Effector CD4-positive, alpha-beta T cell (primary cell): ENCODE measurements around the gene ZNF324B.
"Not testable (repeated sequence)": the region's sequence is repeated elsewhere in the genome, so short reads cannot be mapped to it uniquely, and the experiment has no call there.

Experiments used
- DNase-seq: peaks from one replicate; pipeline ENCODE4 v3.0.0-alpha.2; 2020
- total RNA-seq: gene quantifications from one replicate; lab custom pipeline; 2026; lab: John Stamatoyannopoulos, UW

Gene ZNF324B
- total RNA-seq: 8.6 reads per million, percentile 29 among the genes with 10 or more reads in this experiment

DNA sequence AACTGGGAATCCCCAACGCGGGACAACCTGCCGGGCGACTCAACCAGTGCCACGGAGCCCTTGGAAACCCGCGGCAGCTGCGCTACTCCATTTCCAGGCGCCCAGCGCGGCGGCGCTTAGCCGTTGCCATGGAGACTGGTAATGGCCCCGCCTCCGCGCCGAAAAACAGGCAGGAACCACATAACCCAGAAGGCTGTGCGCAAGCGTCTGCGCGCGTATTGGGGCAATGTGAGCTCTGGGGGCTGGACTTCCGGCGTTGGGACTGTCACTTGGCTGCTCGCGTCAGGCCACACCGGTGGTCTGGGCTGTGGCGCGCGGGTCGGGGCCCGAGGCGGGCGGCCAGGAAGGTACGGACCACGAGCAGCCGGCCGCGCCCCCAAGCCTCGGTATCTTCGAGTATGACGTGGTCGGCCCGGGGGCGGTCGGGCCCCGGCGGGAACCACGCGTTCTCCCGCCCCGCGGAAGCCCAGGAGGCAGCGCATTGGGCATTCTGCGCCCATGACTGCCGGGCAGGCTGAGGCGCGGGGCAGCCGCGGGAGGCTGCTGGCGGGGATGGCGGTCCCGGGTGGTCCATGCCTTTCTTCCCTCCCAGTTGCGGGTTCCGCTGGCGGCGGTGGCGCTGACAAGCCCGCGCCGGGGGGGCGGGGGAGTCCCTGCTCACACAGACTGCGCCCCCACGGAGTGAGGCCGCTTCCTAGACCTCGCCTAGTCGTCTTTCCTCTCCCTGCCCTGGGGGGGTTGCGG, at the start of gene ZNF324B:
TSS of gene ZNF324B (plus strand) at position 265 of the 744 bp plus-strand sequence. CDS start 2,080 bp downstream, outside the sequence.
- DNase-seq: peak; percentile 96

DNA sequence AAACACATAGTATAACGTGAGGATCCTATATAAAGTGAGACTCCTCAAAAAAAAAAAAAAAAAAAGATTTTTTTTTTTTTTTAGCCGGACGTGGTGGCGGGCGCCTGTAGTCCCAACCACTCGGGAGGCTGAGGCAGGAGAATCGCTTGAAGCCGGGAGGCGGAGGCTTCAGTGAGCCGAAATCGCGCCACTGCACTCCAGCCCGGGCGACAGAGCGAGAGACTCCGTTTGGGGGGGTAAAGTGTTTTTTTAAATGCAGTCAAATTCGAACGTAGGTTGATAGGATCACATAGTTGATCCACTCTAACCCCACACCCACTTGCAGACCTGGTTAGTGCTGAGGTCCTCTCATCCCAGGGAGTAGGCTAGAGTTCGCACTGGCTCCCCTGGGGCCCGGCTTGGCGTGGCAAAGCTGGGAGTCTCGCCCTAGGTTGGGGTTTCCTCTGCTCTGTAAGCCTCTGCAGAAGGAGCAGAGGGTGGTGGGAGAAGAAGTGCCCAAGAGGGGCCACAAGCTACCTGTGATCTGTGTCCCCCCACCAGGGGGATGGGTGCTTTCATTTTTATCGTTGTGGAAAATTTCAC, 49.5 kb upstream of the ZNF324B start:
- DNase-seq: no peak

DNA sequence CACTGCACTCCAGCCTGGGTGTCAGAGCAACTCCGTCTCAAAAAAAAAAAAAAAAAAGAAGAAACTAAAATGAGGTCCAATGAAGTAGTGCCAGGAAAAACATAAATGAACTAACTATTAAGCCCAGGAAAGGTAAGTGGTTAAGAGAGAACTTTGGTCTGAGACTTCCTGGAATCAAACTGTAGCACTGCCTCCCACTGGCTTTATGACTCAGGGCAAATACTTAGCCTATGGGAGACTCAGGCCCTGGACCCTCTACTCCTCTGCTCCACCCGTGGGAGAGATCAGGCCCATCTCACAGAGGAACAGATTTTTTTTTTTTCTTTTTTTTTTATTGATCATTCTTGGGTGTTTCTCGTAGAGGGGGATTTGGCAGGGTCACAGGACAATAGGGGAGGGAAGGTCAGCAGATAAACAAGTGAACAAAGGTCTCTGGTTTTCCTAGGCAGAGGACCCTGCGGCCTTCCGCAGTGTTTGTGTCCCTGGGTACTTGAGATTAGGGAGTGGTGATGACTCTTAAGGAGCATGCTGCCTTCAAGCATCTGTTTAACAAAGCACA, 47.4 kb upstream of the ZNF324B start:
- DNase-seq: not testable (repeated sequence)

DNA sequence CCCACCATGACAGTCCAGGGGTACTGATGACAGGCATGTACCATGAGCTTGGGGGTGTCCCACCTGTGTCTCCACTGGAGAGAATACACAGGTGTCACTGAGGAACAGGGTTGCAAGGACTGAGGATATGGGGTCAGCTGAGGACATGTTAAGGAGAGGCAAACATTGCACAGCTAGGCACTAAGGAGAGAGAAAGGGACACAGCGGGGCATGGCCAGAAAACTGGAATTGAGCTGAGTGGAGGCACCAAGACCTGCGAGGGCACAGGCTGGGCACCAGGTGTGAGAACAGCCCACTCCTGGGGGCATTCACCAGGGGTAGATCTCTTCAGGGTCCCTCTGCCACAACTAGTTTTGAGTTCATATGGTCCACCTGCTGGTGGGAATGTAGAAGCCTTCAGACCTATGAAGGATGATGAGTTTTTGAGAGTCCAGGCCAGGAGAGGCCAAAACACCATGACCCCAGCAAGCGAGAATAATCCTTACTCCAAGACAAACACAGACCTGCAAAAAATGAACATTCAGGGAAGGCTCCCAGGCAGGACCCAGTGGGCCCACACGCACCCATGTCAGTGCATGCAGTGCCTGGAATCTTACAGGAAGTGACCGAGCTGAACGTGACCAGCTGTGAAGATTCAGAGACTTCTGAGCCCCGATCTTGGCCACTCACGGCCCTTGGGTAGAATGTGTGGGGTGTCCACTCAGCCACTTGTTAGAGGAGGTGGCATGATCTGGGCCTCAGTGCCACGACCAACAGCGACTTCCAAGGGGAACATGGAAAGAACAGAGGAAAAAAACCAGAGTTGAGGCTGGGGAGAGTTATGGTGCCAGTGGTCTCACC, 44.4 kb upstream of the ZNF324B start:
- no peak for DNase-seq

DNA sequence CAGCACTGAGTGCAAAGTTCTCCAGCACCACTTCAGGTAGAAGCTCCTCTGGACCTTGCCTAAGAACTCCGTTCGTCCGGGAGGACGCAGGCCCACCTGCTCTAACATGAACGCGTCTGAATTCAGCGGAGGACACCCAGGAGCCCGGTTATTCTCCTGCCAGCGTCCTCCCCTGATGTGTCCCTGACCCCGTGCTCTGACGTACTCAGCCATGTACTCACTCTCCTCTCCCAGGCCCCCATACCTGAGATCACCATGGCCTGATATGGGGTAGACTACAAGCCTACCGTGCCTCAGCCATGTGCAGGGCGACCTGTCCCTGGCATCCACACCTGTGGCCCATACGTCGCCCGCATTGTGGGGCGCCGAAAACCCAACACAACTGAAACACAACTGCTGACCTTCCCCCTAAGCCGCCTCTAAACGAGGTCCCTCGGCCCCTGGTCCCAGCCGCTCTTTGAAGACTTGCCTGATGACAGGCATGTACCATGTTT, 43.7 kb upstream of the ZNF324B start:
- DNase-seq: no peak

DNA sequence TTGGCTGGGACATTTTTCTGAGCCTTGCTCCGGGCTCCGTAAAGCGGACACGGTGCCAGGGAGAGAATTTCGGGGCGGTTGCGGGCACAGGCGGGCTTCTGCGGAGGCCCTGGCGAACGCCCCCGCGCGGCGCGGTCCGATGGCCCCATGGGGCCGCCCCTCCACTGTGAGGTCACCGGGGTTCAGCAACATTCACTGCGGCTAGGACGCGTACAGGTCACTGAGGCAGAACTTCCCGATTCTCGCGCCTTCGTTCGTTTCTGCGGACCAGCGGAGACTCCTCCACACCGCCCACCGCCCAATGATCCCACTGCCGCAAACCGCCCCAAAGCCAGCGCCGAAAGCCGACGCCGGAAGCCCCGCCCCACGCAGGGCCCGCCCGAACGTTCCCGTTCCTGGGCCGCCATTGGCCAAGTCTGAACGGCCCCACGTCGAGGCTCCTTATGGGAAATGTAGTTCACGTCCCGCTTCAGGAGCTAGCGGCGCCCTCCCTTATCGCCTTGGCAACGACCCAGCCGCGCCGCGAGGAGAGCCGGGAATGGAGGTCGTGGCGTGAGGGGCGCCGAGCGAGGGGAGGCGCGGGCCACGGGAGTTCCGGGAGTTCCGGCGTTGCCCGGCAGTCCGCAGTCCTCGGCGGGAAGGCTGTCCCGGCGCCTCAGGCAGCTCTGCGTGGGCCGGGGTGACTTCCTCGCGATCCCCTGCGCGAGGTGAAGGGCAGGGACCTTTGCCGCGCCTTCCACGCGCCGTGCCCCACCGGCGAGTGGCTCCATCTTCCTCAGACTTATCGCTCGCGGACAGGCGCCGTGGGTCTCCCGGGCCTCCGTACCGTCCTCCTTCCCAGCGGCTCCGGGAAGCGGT, 43.0 kb upstream of the ZNF324B start, which contains the start of gene ZNF584:
TSS of gene ZNF584 (plus strand) at position 498 of the 858 bp plus-strand sequence. CDS start 499 bp downstream, outside the sequence.
- DNase-seq: peak; percentile 93

DNA sequence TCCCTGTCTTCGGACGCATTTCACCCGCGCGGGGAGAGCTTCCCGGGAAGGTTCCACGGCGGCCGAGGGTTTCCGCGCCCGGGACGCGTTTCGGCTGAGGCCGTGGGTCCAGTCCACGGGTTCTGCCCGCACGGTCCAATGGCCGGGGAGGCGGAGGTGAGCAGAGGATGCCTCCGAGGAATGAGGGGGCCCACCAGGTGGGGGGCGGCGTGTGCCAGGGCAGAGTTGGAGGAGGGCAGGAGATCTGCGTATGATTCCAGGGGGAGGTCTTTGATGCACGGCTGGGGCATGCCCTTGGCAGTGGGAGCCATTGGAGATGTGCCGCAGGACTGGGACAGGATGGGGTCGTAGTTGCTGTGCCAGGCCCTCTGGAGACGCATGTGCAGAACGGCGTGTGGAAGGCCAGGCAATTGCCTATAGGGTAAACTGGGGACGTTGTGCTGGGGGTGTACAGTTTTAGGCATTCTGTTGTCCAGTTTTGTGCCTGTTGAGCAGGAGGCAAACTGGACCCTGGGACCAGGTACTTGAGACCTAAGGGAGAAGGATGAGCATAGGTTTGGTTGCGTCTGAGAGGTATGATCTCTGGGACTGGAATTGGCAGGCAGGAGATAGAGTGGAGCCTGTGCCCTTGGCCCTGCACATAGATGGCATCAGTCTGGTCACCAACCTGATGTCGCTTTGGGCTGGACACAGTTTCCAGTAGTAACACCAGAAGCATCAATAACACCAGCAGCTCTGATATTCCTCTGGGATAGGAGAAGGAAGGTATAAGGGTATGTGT, 42.2 kb upstream of the ZNF324B start:
- DNase-seq: no peak

DNA sequence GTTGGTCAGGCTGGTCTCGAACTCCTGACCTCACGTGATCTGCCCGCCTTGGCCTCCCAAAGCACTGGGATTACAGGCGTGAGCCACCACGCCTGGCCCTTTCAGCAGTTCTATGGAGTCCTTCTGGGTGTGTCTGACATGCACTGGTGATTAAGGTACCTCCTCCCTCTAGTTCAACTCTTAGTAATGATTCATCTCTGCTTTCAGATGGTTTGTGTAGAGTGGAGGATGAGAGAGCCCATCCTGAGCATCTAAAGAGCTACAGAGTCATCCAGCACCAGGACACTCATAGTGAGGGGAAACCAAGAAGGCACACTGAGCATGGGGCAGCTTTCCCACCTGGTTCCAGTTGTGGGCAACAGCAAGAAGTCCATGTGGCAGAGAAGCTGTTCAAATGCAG, 34.8 kb upstream of the ZNF324B start:
- no peak for DNase-seq

DNA sequence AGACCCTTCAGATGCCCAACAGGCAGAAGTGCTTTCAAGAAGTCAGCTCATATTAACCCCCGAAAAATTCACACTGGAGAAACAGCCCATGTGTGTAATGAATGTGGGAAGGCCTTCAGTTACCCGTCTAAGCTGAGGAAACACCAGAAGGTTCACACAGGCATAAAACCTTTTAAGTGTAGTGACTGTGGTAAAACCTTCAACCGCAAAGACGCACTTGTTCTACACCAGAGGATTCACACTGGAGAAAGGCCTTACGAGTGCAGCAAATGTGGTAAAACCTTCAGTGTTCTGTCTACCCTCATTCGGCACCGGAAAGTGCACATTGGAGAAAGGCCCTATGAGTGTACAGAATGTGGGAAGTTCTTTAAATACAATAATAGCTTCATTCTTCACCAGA, 34.4 kb upstream of the ZNF324B start:
- DNase-seq: no peak

DNA sequence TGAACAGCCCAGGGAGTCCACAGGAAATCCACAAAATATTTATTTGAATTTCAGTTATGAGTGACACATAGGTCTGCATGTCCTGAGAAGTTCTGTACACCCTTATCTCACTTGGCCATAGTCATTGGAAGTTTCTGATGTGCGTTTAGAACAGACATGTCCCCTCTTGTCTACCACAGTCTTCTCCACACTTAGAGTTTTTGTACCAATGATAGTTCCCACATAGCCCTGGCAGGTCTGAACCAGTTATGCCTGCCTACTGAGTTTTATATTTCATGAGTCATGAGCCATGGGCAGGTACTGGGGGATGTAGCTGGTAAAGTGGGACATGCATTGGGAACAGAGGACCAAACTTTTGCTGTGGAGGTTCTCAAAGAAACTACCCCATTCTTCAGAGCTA, 22.8 kb upstream of the ZNF324B start:
- no peak for DNase-seq

DNA sequence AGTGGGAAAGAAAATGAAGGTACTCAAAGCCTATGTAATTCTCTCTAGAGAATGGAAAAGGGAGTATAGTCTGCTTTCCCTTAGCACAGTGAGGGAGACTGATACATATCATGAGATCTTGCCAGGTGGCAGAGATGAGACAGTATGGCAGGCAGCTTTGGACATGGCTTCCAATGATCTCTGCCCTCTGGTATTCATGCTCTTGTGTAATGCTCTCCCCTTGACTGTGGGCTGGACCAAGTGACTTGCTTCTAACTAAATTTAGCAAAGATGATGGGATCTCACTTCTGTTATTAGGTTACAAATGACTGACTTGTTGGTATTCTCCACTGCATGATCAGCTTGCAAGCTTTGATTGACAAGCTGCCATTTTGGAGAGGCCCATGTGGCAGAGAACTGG, 21.7 kb upstream of the ZNF324B start:
- no peak for DNase-seq

DNA sequence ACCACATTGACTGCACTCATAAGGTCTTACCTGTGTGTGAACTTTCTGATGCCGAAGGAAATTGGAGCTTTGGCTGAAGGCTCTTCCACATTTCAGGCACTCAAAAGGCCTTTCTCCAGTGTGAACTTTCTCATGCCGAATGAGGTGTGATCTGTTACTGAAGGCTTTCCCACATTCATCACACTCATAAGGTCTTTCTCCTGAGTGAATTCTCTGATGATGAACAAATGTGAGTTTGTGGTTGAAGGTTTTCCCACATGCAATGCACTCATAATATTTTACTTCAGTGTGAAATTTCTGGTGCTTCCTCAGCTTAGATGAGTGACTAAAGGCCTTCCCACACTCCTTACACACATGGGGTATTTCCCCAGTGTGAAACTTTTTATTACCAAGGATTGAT, 17.2 kb upstream of the ZNF324B start:
- no peak for DNase-seq

DNA sequence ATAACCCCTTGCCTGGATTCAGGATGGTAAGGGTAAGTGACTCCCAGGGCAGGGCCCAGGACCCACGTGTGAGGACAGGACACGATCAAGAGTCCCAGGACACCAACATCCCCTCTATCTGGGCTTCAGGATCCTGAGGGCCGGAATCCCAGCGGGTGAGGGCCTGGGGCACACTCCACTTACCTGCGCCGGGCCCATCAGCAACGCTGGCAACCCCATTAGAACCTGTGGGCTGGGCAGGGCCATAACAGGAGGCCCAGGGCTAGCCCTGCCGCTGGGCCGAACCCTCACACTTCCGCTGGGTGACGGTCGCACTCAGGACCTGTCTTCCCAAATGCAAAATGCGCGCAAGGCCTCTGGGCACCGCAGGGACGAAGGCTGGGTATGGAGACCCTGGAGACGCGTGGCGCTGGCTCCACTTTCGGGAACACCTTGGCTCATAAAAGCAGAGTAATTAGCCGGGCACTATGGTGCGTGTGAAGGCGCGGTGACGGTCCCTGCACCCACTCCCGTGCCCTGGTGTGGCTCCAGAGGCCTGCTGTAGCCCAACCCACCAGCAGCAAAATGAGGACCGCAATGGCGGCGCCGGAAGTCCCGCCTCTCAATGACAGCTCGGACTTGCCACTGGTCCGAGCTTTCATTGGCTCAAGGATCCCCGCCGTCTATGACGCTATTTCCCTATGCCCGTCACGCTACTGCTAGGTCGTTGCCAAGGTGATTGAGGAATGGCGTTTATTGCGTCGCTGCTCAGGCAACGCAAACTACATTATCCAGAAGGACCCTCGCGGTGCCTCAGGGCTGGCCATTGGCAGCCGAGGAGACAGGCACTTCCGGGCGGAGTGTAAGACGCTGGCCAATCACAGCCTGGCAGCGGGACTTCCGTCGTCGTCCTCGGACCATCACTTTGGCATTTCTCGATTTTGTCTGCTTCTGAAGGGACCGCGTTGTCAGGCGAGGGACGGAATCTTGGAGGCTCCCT, 11.6 kb upstream of the ZNF324B start, which contains the start of gene ZNF132:
TSS of gene ZNF132 (minus strand) at position 578 of the 979 bp plus-strand sequence. CDS start at position 246, 332 bp downstream.
- DNase-seq: peak; percentile 92

DNA sequence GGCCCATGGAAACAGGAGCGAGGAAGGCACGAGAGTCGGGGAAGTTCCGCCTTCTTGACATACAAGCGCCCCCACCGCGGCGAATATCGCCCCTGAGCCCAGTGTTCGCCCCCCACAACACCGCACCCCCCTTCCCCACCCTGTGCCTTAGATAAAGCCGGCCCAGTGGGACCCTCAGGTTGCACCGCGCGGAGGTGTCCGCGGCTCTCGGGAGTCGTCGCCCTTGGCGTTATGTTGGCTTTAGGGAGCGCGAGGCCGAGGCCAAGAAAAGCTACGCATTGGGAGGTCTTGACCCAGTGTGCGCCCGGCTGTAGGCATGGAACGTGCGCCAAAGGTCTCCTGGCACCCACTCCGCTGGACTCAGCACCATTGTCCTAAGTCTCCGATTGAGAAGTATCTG, 10.9 kb upstream of the ZNF324B start:
- no peak for DNase-seq

DNA sequence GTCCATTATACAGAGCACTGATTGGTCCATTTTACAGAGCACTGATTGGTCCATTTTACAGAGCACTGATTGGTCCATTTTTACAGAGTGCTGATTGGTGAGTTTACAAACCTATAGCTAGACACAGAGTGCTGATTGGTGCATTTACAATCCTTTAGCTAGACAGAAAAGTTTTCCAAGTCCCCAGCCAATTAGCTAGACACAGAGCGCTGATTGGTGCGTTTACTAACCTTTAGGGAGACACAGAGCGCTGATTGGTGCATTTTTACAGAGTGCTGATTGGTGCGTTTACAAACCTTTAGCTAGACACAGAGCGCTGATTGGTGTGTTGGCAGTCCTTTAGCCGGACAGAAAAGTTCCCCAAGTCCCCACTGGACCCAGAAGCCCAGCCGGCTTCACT, 8.4 kb upstream of the ZNF324B start:
- DNase-seq: not testable (repeated sequence)

DNA sequence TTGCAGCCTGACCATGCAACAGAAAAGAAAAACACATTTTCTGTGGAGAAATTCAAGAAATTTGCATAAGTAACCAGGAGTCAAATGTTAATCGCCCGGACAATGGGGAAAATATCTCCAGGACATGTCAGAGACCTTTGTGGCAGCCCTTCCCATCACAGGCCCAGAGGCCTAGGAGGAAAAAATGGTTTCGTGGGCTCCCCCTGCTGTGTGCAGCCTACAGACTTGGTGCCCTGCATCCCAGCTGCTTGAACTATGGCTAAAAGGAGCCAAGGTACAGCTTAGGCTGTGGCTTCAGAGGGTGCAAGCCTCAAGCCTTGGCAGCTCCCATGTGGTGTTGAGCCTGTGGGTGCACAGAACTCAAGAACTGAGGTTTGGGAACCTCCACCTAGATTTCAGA, 2.6 kb upstream of the ZNF324B start:
- DNase-seq: not testable (repeated sequence)

DNA sequence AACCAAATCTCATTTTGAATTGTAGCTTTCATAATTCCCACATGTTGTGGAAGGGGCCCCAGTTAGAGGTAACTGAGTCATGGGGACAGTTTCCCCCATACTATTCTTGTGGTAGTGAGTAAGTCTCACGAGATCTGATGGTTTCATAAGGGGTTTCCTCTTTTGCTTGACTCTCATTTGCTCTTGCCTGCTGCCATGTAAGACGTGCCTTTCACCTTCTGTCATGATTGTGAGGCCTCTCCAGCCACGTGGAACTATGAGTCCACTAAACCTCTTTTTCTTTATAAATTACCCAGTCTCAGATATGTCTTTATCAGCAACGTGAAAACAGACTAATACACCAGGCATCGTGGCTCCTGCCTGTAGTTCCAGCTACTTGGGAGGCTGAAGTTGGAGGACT, 1.4 kb upstream of the ZNF324B start:
- DNase-seq: not testable (repeated sequence)

DNA sequence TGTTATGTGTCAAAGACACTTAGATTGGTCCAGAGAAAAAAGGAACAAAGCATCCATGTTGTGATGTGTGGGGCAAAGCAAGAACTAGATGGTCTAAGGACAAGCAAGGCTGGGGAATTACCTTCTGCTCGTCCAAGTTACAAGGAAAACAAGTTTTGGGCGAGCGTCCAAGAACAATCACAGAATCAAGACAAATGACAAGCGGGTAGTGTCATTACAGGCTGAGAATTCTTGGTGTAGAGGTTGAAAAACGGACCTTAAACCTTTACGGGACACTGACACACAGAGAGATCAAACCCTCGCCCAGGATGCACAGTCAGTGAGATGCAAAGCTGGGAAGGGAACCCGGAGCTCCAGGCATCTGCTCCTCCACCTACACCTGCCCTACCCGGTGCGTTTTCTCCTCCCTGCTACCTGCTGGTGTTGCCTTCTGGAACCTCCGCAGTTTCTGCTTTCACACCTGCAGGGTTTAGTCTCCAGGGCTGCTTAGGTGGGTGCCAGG, 515 bp upstream of the ZNF324B start:
- DNase-seq: no peak

DNA sequence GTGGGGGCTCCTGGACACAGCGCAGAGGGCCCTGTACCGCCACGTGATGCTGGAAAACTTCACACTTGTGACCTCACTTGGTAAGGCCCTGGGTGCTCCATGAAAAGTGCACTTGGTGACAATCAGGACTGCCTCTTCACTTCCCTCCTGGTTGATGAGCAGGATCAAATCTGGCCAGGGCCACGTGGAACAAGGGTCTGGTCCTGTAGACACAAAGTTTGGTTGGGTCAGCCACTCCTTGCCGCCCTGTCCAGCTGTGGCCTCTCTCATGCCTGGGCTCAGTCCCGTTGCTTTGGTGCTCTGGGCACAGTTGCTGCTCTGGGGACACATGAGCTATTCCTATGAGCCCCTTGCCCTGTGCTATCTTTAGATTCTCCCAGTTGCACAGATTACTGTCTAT, 2.3 kb downstream of the ZNF324B start:
- no peak for DNase-seq
